DOHH2 (cell line): ENCODE results near the gene DCST2.

Experiments
- H3F3A ChIP-seq: fragments of 200-600 bp; sonication (generic), shearing (Covaris generic); 2 replicates; pipeline ENCODE4 v1.6.0; 2016; ENCODE audit warnings: antibody characterized with exemption, mild to moderate bottlenecking; ENCODE audit not compliant: control insufficient read depth, insufficient read depth
- H3K27ac ChIP-seq: fragments of 200-600 bp; sonication (generic); 2 replicates; pipeline ENCODE4 v1.5.1; 2014; ENCODE audit warnings: low read depth, mild to moderate bottlenecking, low read length, moderate library complexity
- H3K27me3 ChIP-seq: fragments of 200-600 bp; sonication (generic); 2 replicates; pipeline ENCODE4 v1.6.1; 2014; ENCODE audit warnings: mild to moderate bottlenecking, low read length, mixed read lengths; ENCODE audit not compliant: control insufficient read depth
- H3K36me3 ChIP-seq: fragments of 200-600 bp; sonication (generic); 2 replicates; pipeline ENCODE4 v1.6.1; 2014; ENCODE audit warnings: mild to moderate bottlenecking, low read length, moderate library complexity, mixed read lengths; ENCODE audit not compliant: control insufficient read depth
- H3K4me1 ChIP-seq: fragments of 200-600 bp; sonication (generic); 2 replicates; pipeline ENCODE4 v1.6.1; 2014; ENCODE audit warnings: mild to moderate bottlenecking, low read length, mixed read lengths; ENCODE audit not compliant: control insufficient read depth
- H3K4me2 ChIP-seq: fragments of 200-600 bp; sonication (generic); 2 replicates; pipeline ENCODE4 v1.6.0; 2014; ENCODE audit warnings: mild to moderate bottlenecking, low read length, moderate library complexity
- H3K4me3 ChIP-seq: fragments of 200-600 bp; sonication (generic); 2 replicates; pipeline ENCODE4 v1.5.1; 2014; ENCODE audit warnings: mild to moderate bottlenecking, low read length, mixed read lengths
- H3K79me2 ChIP-seq: fragments of 200-600 bp; sonication (generic); 2 replicates; pipeline ENCODE4 v1.6.1; 2014; ENCODE audit warnings: mild to moderate bottlenecking, low read length, mixed read lengths; ENCODE audit not compliant: control insufficient read depth
- H3K9me2 ChIP-seq: fragments of 200-600 bp; sonication (generic); replicated peaks from 2 replicates; pipeline ENCODE4 v1.6.1; 2014; ENCODE audit warnings: mild to moderate bottlenecking, low read length, mixed read lengths; ENCODE audit not compliant: control insufficient read depth
- H3K9me3 ChIP-seq: fragments of 200-600 bp; sonication (generic); 2 replicates; pipeline ENCODE4 v1.6.1; 2014; ENCODE audit warnings: antibody characterized with exemption, low read length, mixed read lengths; ENCODE audit not compliant: control insufficient read depth, insufficient read depth
- H4K20me1 ChIP-seq: fragments of 200-600 bp; sonication (generic); 2 replicates; pipeline ENCODE4 v1.6.0; 2014; ENCODE audit warnings: low read depth, mild to moderate bottlenecking, antibody characterized with exemption, low read length, moderate library complexity; ENCODE audit not compliant: control insufficient read depth, insufficient read depth
- CTCF ChIP-seq: fragments of 200-600 bp; sonication (generic); IDR thresholded peaks from one replicate; pipeline ENCODE4 v1.5.1; 2014; ENCODE audit warnings: antibody characterized with exemption, mild to moderate bottlenecking, low read depth, low read length; ENCODE audit not compliant: poor library complexity, severe bottlenecking
- EZH2phosphoT487 ChIP-seq: fragments of 200-600 bp; sonication (generic); IDR thresholded peaks from 2 replicates; pipeline ENCODE4 v1.6.1; 2017; ENCODE audit warnings: borderline replicate concordance, mild to moderate bottlenecking, antibody characterized with exemption, low read length, moderate library complexity, mixed read lengths

The DCST2 gene

GRCh38 chr1:155077758-155078445 lies 44.3 kb upstream of the DCST2 start:
- Histone ChIP-seq H3K4me1 (peaks cover 87% of the 10 kb centered on the region), H3K36me3 (no peaks in the 10 kb centered on the region), H3K4me3 (no peak overlapping the region), H4K20me1 (no peaks in the 10 kb centered on the region), H3K27ac (no peak overlapping the region), H3K9me2 (no peaks in the 10 kb centered on the region), H3K79me2 (no peaks in the 10 kb centered on the region), H3K4me2 (no peak overlapping the region; the same call in 1 of the 2 replicates), H3K27me3 (peaks cover 47% of the 10 kb centered on the region), H3F3A (peaks cover 10% of the 10 kb centered on the region; the same call in 1 of the 2 replicates), H3K9me3 (no peaks in the 10 kb centered on the region)
- no peak for TF ChIP-seq EZH2phosphoT487
- no peak for TF ChIP-seq CTCF

GRCh38 chr1:155077346-155077745 lies 43.8 kb upstream of the DCST2 start:
- Histone ChIP-seq H3K27me3 (peaks cover 42% of the 10 kb centered on the region), H3K4me1 (peaks cover 87% of the 10 kb centered on the region), H3K4me2 (no peak overlapping the region), H3F3A (peaks cover 15% of the 10 kb centered on the region; the same call in 1 of the 2 replicates), H3K4me3 (no peak overlapping the region), H3K79me2 (no peaks in the 10 kb centered on the region), H3K36me3 (no peaks in the 10 kb centered on the region), H3K9me3 (no peaks in the 10 kb centered on the region), H3K27ac (no peak overlapping the region), H4K20me1 (no peaks in the 10 kb centered on the region), H3K9me2 (no peaks in the 10 kb centered on the region)
- TF ChIP-seq EZH2phosphoT487 = no peak
- TF ChIP-seq CTCF = no peak

DNA sequence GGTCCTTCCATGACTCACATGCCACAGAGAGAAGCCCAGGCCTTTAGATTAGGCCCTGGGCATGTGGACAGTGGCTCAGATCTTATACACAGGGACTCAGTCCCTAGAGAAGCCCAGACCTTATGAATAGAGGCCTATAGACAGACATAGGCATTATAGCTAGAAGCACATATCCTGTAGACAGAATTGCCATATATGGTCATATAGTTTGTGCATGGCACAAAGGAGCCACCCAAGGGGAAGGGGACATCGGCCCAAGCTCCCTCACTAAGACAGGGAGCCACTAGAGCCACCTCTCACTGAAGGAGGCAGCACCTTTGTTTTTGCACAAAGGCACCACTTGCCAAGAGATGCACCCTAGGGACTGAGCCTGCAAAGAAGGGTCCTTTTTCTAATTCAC lies 42.8 kb upstream of the DCST2 start:
- peaks cover 87% of the 10 kb centered on the region for H3K4me1 ChIP-seq

More for the DNA sequence above, 42.8 kb upstream of the DCST2 start:
- Histone ChIP-seq H3K4me3 (no peak overlapping the region), H3K4me2 (no peak overlapping the region), H4K20me1 (no peaks in the 10 kb centered on the region), H3K9me3 (no peaks in the 10 kb centered on the region), H3F3A (peaks cover 19% of the 10 kb centered on the region), H3K27ac (no peak overlapping the region), H3K27me3 (peaks cover 32% of the 10 kb centered on the region), H3K9me2 (no peaks in the 10 kb centered on the region), H3K79me2 (no peaks in the 10 kb centered on the region), H3K36me3 (no peaks in the 10 kb centered on the region)
- TF ChIP-seq EZH2phosphoT487 (no peak), CTCF (no peak)
